ENCODE data around the gene NANOS3.

DNA sequence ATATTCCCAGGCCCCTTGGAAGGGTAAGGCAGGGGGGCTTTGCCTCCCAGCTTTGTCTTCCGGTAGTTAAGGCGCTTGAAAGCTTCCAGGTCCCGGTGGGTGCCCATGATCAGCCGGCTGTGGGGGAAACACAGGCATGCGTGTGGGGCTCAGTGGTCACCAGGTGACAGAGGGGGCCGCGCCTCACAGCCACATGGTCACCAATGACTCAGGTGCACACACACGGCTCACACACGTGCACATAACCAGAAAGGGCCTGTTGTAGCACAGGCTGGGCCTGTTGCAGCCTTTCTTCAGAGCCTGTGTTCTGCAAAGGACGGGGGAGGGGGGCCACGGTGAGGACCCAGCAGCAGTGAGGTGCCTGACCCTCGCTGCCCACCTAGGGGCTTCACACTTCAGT, 5.9 kb downstream of the NANOS3 start:
- TF ChIP-seq, protein P1, sequence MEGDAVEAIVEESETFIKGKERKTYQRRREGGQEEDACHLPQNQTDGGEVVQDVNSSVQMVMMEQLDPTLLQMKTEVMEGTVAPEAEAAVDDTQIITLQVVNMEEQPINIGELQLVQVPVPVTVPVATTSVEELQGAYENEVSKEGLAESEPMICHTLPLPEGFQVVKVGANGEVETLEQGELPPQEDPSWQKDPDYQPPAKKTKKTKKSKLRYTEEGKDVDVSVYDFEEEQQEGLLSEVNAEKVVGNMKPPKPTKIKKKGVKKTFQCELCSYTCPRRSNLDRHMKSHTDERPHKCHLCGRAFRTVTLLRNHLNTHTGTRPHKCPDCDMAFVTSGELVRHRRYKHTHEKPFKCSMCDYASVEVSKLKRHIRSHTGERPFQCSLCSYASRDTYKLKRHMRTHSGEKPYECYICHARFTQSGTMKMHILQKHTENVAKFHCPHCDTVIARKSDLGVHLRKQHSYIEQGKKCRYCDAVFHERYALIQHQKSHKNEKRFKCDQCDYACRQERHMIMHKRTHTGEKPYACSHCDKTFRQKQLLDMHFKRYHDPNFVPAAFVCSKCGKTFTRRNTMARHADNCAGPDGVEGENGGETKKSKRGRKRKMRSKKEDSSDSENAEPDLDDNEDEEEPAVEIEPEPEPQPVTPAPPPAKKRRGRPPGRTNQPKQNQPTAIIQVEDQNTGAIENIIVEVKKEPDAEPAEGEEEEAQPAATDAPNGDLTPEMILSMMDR (conservative IDR thresholded peaks at IDR 0.05 in 1 of 2, IDR thresholded peaks at IDR 0.05 in 1 of 2; ENCODE audit: extremely low read depth in 1 of 2, insufficient read depth in 1 of 2, low read depth in 1 of 2, low read length in 2 of 2) = no peak
- TF ChIP-seq EZH2 (IDR thresholded peaks at IDR 0.05; ENCODE audit: borderline replicate concordance, low read length) = no peak
